GM12865 (cell line): ENCODE data around the gene RAB17.

Source experiments
- DNase-seq: peaks from one replicate; pipeline ENCODE4 v3.0.0; 2010; ENCODE audit warnings: low read depth
- H3K4me3 ChIP-seq: 2 replicates; pipeline ENCODE4 v1.5.1; 2011; ENCODE audit warnings: mild to moderate bottlenecking, low read depth, low read length, control low read depth
- TF ChIP-seq, protein P1 (sequence below): IDR thresholded peaks from 2 replicates; pipeline ENCODE4 v1.5.1; 2011; ENCODE audit warnings: low read length, control low read depth, low read depth, inconsistent platforms; ENCODE audit not compliant: insufficient read depth; ENCODE audit errors: missing control alignments

Gene RAB17

GRCh38 chr2:237603049-237603717, 12.6 kb upstream of the RAB17 start:
- no peak for DNase-seq
- H3K4me3 ChIP-seq: no peak overlapping the region
- TF ChIP-seq, protein P1, sequence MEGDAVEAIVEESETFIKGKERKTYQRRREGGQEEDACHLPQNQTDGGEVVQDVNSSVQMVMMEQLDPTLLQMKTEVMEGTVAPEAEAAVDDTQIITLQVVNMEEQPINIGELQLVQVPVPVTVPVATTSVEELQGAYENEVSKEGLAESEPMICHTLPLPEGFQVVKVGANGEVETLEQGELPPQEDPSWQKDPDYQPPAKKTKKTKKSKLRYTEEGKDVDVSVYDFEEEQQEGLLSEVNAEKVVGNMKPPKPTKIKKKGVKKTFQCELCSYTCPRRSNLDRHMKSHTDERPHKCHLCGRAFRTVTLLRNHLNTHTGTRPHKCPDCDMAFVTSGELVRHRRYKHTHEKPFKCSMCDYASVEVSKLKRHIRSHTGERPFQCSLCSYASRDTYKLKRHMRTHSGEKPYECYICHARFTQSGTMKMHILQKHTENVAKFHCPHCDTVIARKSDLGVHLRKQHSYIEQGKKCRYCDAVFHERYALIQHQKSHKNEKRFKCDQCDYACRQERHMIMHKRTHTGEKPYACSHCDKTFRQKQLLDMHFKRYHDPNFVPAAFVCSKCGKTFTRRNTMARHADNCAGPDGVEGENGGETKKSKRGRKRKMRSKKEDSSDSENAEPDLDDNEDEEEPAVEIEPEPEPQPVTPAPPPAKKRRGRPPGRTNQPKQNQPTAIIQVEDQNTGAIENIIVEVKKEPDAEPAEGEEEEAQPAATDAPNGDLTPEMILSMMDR: no peak

- no peak for DNase-seq
- H3K4me3 ChIP-seq: no peak overlapping the region
These were observed 11.9 kb upstream of the RAB17 start for GRCh38 chr2:237602409-237602808.

DNA sequence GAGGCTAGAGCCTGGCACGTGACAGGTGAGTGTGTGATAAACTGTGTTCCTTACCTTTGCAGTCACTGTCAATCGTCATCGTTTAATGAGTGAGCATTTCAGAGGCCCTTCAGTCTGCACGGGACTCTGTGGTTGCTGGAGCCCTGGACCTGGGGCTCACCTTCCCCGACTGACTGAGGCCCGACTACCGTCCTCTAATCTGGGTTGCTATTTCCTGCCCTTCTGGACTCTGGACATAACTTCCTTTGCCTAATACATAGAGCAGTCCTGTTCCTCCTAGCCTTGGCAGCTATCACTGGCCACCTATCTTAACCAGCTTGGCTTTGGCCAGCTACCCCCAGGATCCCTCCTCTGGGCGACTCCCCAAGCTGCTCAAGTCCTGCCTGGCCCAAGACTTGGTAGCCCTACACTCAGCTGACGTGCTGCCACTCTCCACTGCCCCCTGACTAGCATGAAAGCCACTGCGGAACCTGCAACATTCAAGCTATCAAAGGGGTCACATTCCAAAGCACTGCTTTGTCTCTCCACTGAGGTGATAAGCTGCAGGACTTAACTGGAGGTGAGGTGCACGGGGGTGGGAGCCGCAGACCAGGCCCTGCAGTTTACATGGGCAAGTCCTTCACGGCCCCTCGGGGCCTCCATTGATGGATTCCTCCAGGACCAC, 11.1 kb upstream of the RAB17 start:
- no peak for DNase-seq
- TF ChIP-seq, protein P1: no peak

More at GRCh38 chr2:237602409-237602808, 11.9 kb upstream of the RAB17 start:
- TF ChIP-seq, protein P1: no peak

GRCh38 chr2:237600205-237600846, 9.8 kb upstream of the RAB17 start:
- TF ChIP-seq, protein P1: no peak
- H3K4me3 ChIP-seq: no peak overlapping the region
- DNase-seq: no peak

More for the DNA sequence above, 11.1 kb upstream of the RAB17 start:
- H3K4me3 ChIP-seq: no peak overlapping the region

GRCh38 chr2:237599465-237600110, 9.1 kb upstream of the RAB17 start:
- H3K4me3 ChIP-seq: no peak overlapping the region
- TF ChIP-seq, protein P1: no peak

GRCh38 chr2:237598468-237599208, 8.1 kb upstream of the RAB17 start:
- H3K4me3 ChIP-seq: no peak overlapping the region
- no peak for DNase-seq
- TF ChIP-seq, protein P1: no peak

More at GRCh38 chr2:237599465-237600110, 9.1 kb upstream of the RAB17 start:
- no peak for DNase-seq
